NOMO-1 treated with dmso at 0.1 percent for 144 hours (cell line): ENCODE measurements around the gene GRIK4.
A peak's percentile ranks its signal among the peaks of the same experiment; 100 is the strongest.

Source experiments
- DNase-seq: peaks from one replicate; lab custom pipeline; 2025; ENCODE audit not compliant: unreplicated experiment; lab: John Stamatoyannopoulos, UW

Gene GRIK4

GRCh38 chr11:120800206-120800605 is 288.7 kb downstream of the GRIK4 start:
- DNase-seq, result no peak

GRCh38 chr11:120801801-120802689 is 290.5 kb downstream of the GRIK4 start:
- peak; percentile 2 for DNase-seq

- DNase-seq, result no peak
These were observed 294.5 kb downstream of the GRIK4 start for GRCh38 chr11:120805960-120806555.

- DNase-seq, result no peak
These were observed 296.0 kb downstream of the GRIK4 start for GRCh38 chr11:120807414-120808150.

- DNase-seq, result no peak
These were observed 297.1 kb downstream of the GRIK4 start for GRCh38 chr11:120808616-120809050.

GRCh38 chr11:120810251-120810650 is 298.7 kb downstream of the GRIK4 start:
- DNase-seq, result no peak

GRCh38 chr11:120811199-120811598 is 299.7 kb downstream of the GRIK4 start:
- DNase-seq, result no peak

- no peak for DNase-seq
These were observed 300.2 kb downstream of the GRIK4 start for GRCh38 chr11:120811731-120812130.

- DNase-seq, result no peak
These were observed 303.2 kb downstream of the GRIK4 start for GRCh38 chr11:120814531-120815318.

GRCh38 chr11:120815319-120816100 is 304.0 kb downstream of the GRIK4 start:
- DNase-seq, result no peak

- no peak for DNase-seq
These were observed 304.6 kb downstream of the GRIK4 start for GRCh38 chr11:120816176-120816575.

GRCh38 chr11:120816711-120817110 is 305.2 kb downstream of the GRIK4 start:
- no peak for DNase-seq

- no peak for DNase-seq
These were observed 305.6 kb downstream of the GRIK4 start for GRCh38 chr11:120817158-120817557.

GRCh38 chr11:120818097-120818496 is 306.5 kb downstream of the GRIK4 start:
- no peak for DNase-seq

GRCh38 chr11:120819003-120819402 is 307.5 kb downstream of the GRIK4 start:
- DNase-seq, result no peak

GRCh38 chr11:120819437-120820365 is 308.2 kb downstream of the GRIK4 start:
- DNase-seq, result no peak

GRCh38 chr11:120823159-120823558 is 311.6 kb downstream of the GRIK4 start:
- DNase-seq, result no peak

GRCh38 chr11:120824242-120824641 is 312.7 kb downstream of the GRIK4 start:
- no peak for DNase-seq

- no peak for DNase-seq
These were observed 315.6 kb downstream of the GRIK4 start for GRCh38 chr11:120827198-120827597.
